Measurements from ENCODE around the gene RNF169. TPM values are rescaled to one million over a fixed set of nuclear protein-coding genes. Genes with fewer than 3 reads are reported as not detected.

Gene RNF169
- total and polyA plus RNA-seq, 9 of the 15 experiments (the other 6 are each of a cell fraction or from before 2014, with no cell fraction given), result 0.68 to 18.1 (median 10.1) TPM

DNA sequence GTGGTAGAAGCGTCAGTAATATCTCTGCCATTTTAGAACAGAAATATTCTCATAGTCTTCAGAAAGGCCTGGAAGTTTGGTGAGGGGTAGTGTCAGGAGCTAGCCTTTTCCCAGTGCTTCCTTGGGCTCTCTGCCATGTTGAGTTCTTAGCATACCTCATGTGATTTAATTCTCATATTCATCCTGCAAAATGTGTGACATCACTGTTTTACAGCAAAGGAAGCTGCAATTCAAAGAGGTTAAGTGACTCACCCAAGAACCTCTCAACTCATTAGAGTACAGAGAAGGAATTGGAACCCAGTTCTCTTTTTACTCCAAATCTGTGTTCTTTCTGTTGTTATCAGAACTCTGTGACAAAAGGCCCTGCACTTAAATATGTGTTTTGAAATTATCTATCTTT is 72.1 kb downstream of the RNF169 start:
- FAIRE-seq, result no peak
- ChIA-PET POLR2A (interaction anchor here (1.6 to 2.2 kb wide), 2 partner anchors 9 to 13 kb away, joined by 3 to 6 read pairs; no protein-coding TSS in a partner anchor), CTCF (ENCODE audit: low intra/inter-chr PET ratio) (no interaction called here)
- peaks cover 20% of the 10 kb centered on the region for H3K9me3 ChIP-seq (replicated peaks; ENCODE audit: control insufficient read depth, insufficient read depth, low read depth, low read length)
- 100% methylated on average over 1 of the region's 1 CpG for WGBS (ENCODE audit: insufficient coverage, low coverage, missing lambda C conversion rate)
- no peaks in the 10 kb centered on the region for H3K9me1 ChIP-seq (ENCODE audit: control insufficient read depth, insufficient read depth, low read length)
- no peak for TF ChIP-seq ZNF586 (CRISPR knock-in tag; conservative IDR thresholded peaks at IDR 0.05)
- no peak for TF ChIP-seq ARID1B (IDR thresholded peaks at IDR 0.05)
- TF ChIP-seq NCOA2 (IDR thresholded peaks at IDR 0.05; ENCODE audit: partially characterized antibody in 2 of 2), result no peak
- TF ChIP-seq PHF21A (IDR thresholded peaks at IDR 0.05; ENCODE audit: borderline replicate concordance, low read depth), result no peak
- TF ChIP-seq FOS (IDR thresholded peaks at IDR 0.05; ENCODE audit: extremely low read depth, insufficient read length), result no peak
- no peak for TF ChIP-seq ADNP (tag; IDR thresholded peaks at IDR 0.05)
- no peak for TF ChIP-seq PML (IDR thresholded peaks at IDR 0.05; ENCODE audit: low read length)
- TF ChIP-seq PHF8 (IDR thresholded peaks at IDR 0.05; ENCODE audit: borderline replicate concordance, low read length), result no peak
- no peak for TF ChIP-seq ZNF830 (CRISPR knock-in tag; IDR thresholded peaks at IDR 0.05)
- no peak overlapping the region for H3K4me2 ChIP-seq (ENCODE audit: insufficient read depth, low read length)
- no peak overlapping the region for H3K4me3 ChIP-seq
- no peak overlapping the region for H3K9ac ChIP-seq (ENCODE audit: insufficient read depth in 1 of 2, low read depth in 2 of 2, low read length in 2 of 2)
- H3K27ac ChIP-seq (ENCODE audit: extremely low read depth, low read depth, low read length), result no peak overlapping the region
- ATAC-seq, result no peak
- no peaks in the 10 kb centered on the region for H3K79me2 ChIP-seq (ENCODE audit: control insufficient read depth, insufficient read depth, low read length)
- peaks cover 71% of the 10 kb centered on the region for H3K36me3 ChIP-seq (ENCODE audit: control insufficient read depth, insufficient read depth, low read length)
- intact Hi-C loops (cut with micrococcal nuclease), result no loop called here
- H4K20me1 ChIP-seq (replicated peaks; ENCODE audit: control insufficient read depth, insufficient read depth, low read length), result no peaks in the 10 kb centered on the region
- in situ Hi-C loops (cut with MboI), result no loop called here
- no peak overlapping the region for H2AFZ ChIP-seq (ENCODE audit: low read depth, low read length)
- peaks cover 0 to 19% of the 10 kb centered on the region in 2 experiments; a peak in 3 of 5 replicates for H3K4me1 ChIP-seq (replicated peaks in 1 of 2; ENCODE audit: control insufficient read depth in 2 of 2, insufficient read depth in 2 of 2, low read length in 2 of 2)
- H3K27me3 ChIP-seq (ENCODE audit: control insufficient read depth in 2 of 2, insufficient read depth in 2 of 2, low read length in 2 of 2), result no peaks in the 10 kb centered on the region
- BruUV-seq (replicated peaks), result no TSS peak
- no peak for DNase-seq (ENCODE audit: extremely low read depth in 1 of 4, low spot score in 3 of 4)

All from K562 (cell line).